Measurements from ENCODE around the gene EIF4G1. TPM values are rescaled to one million over a fixed set of nuclear protein-coding genes. Genes with fewer than 3 reads are reported as not detected.

EIF4G1 gene
- total RNA-seq, 1 donor from 2014 or later, result 490 TPM

Other genes with a start within 250 kb of the EIF4G1 start
- gene HTR3E, start 217.5 kb upstream of the EIF4G1 start, total RNA-seq, result not detected in 2 replicates
- 20.8 and 22.6 TPM in 2 replicates for gene EIF2B5, start 179.2 kb upstream of the EIF4G1 start, total RNA-seq
- 107 and 110 TPM in 2 replicates for gene DVL3, start 159.2 kb upstream of the EIF4G1 start, total RNA-seq
- gene AP2M1, start 139.8 kb upstream of the EIF4G1 start, total RNA-seq, result 603 and 613 TPM in 2 replicates
- 61.1 and 70.9 TPM in 2 replicates for gene ABCF3, start 128.4 kb upstream of the EIF4G1 start, total RNA-seq
- 0.23 TPM in 1 of 2 replicates, not detected in the other for gene VWA5B2, start 85.0 kb upstream of the EIF4G1 start, total RNA-seq
- 47.1 and 51.1 TPM in 2 replicates for gene ALG3, start 65.6 kb upstream of the EIF4G1 start, total RNA-seq
- 7.2 TPM in 2 replicates for gene EEF1AKMT4, start 64.9 kb upstream of the EIF4G1 start, total RNA-seq
- gene CAMK2N2, start 53.1 kb upstream of the EIF4G1 start, total RNA-seq, result 2.6 and 3.4 TPM in 2 replicates
- not detected in 2 replicates for gene ECE2, start 38.6 kb upstream of the EIF4G1 start, total RNA-seq
- 496 and 588 TPM in 2 replicates for gene PSMD2, start 15.4 kb upstream of the EIF4G1 start, total RNA-seq
- 12.2 TPM in 2 replicates for gene FAM131A, start 23.0 kb downstream of the EIF4G1 start, total RNA-seq
- gene CLCN2, start 47.0 kb downstream of the EIF4G1 start, total RNA-seq, result 7.4 and 9.0 TPM in 2 replicates
- 63.2 and 70.3 TPM in 2 replicates for gene POLR2H, start 47.1 kb downstream of the EIF4G1 start, total RNA-seq
- 0.25 and 0.46 TPM in 2 replicates for gene THPO, start 63.6 kb downstream of the EIF4G1 start, total RNA-seq
- gene CHRD, start 65.4 kb downstream of the EIF4G1 start, total RNA-seq, result 3.4 and 5.6 TPM in 2 replicates
- 17.2 and 27.0 TPM in 2 replicates for gene EPHB3, start 247.2 kb downstream of the EIF4G1 start, total RNA-seq

Data from astrocyte (in vitro differentiated cells and primary cell).